Measurements from ENCODE around the gene HERPUD2. TPM values are rescaled to one million over a fixed set of nuclear protein-coding genes. Genes with fewer than 3 reads are reported as not detected.
A peak's percentile ranks its signal among the peaks of the same experiment; 100 is the strongest.

HERPUD2 gene
- total RNA-seq = 21.2 TPM

DNA sequence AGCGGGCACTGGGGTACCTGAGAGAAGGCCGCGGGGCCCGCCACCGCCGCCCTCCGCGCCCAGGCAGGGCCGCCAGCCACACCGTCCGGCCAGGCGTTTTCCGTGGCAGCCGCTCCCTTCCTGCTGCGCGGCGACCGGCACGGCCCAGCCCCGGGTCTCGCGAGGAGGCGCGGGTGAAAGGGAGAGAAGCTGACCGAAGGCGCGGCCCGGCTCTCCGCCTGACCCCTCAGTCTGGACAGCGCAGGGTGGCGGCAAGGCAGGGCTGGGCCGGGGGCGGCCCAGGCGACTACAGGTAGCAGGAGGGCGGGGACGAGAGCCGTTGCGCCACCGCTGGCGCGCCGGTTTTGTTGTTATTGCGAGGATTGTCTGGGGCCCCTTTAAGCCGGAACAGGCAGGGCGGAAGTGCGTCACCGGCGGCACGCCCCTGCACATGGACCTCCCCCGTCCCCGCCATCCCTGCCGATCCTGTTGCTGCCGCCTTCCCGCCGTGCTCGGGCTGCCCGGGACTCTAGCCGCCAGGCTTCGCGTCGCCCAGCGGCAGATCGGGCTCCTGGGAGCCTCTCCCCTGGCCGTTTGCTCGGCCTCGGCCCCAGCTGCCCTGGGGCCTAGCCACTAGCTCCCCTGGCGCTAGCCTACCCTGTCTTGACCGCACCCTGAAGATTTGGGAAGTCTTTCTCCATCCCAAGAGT is at the start of gene HERPUD2:
HERPUD2 (minus strand) TSS at position 352 of the 689 bp plus-strand sequence. CDS start 805 bp downstream, outside the sequence.
- FAIRE-seq (no peak), DNase-seq (ENCODE audit: low spot score in 2 of 2) (peak; percentile 93 to 95)

GRCh38 chr7:35738889-35739288 is 44.0 kb upstream of the HERPUD2 start:
- DNase-seq (ENCODE audit: low spot score in 2 of 2) = no peak
- no peak for FAIRE-seq

DNA sequence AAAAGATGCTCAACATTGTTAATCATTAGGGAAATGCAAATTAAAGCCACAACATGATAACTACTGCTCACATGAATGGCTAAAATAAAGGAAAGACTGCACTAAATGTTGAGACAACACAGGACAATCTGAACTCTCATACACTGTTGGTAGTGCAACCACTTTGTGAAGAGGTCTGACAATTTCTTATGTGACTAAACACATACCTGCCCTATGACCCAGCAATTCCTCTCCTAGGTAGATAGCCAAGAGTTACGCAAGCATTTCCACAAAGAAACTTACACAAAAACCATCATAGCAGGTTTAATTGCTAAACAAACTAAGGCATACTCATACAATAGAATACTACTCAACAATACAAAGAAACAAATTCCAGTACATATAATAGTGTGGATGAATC is 41.8 kb upstream of the HERPUD2 start:
- no peak for FAIRE-seq
- DNase-seq (ENCODE audit: low spot score in 2 of 2) = no peak

GRCh38 chr7:35735396-35735795 is 40.5 kb upstream of the HERPUD2 start:
- no peak for DNase-seq (ENCODE audit: low spot score in 2 of 2)
- FAIRE-seq = no peak

DNA sequence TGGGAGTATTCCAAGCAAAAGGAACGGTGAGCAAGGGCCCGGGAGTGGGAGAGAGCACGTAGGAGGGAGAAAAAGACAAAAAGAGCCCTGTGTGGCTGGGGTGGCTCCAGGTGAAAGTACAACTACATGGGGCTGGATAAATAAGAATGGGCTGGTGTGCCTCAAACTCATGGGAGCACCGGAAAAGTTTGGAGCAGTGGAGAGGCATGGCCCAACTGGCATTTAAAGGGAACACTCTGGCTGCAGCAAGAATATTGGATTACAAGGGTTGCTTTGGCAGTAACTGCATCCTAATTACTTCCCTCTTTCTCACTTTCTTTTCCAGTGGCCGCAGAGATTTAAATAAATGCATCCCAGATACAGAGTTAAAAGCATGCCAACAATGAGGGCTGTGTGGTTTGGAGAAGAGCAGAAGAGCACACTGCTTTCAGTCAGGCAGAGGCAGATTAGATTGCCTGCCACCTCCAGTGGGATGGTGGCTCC is 39.1 kb upstream of the HERPUD2 start:
- DNase-seq (ENCODE audit: low spot score in 2 of 2) (no peak), FAIRE-seq (no peak)

DNA sequence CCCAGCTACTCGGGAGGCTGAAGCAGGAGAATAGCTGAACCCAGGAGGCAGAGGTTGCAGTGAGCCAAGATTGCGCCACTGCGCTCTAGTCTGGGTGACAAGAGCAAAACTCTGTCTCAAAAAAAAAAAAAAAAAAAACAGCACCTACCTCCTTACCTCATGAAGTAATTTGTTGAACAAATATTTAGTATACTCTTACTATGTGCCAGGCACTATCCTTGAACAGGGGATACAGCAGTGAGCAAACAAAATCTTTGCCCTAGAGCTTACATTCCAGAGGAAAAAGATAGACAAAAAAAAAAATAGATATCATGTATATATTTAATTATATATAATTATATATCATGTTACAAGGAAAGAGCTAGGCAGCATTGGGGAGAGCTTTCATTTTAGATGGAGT is 36.4 kb upstream of the HERPUD2 start:
- FAIRE-seq = no peak

GRCh38 chr7:35729061-35729783 is 34.3 kb upstream of the HERPUD2 start:
- FAIRE-seq = no peak
- no peak for DNase-seq (ENCODE audit: low spot score in 2 of 2)

More for the DNA sequence above, 36.4 kb upstream of the HERPUD2 start:
- DNase-seq (ENCODE audit: low spot score in 2 of 2) = no peak

- DNase-seq (ENCODE audit: low spot score in 2 of 2) (no peak), FAIRE-seq (no peak)
Observed at GRCh38 chr7:35728412-35729060, 33.6 kb upstream of the HERPUD2 start.

DNA sequence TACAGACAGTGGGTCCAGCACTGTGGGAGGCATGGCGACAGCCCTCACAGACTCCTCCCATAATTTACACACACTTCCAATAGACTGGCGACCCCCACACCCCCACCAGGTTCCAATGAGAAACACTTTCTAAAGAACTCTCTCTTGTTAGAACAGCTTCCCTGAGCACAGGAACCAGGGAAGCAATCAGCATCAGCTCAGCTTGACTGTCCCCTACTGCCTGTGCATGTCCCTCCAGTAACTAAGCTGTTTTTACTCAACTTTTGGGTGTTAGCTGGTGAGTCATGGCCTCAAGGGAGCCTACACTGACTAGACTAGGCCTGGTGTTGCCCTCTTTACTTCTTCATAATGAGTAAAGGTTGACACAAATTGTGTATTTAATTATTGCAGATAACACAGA is 32.6 kb upstream of the HERPUD2 start:
- no peak for FAIRE-seq

DNA sequence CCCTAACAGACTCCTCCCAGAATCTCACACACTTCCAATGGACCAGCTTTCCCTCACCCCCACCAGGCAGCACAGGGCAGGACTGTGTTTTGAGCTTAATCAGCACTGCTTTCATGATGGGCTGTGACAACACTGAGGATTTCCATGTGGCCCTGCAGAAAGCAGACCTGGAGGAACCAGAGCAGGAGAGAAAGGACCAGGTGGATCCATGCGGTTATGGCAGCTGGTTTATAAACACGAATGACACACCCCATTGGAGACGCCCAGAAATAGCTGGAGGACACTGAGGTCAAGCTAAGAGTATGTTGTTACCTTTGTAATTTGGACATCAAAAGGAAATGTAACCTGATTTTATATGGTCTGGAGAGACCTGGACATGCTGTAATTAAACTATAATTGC is 31.7 kb upstream of the HERPUD2 start:
- DNase-seq (ENCODE audit: low spot score in 2 of 2) = no peak
- FAIRE-seq = no peak

More for the DNA sequence above, 32.6 kb upstream of the HERPUD2 start:
- DNase-seq (ENCODE audit: low spot score in 2 of 2) = no peak

DNA sequence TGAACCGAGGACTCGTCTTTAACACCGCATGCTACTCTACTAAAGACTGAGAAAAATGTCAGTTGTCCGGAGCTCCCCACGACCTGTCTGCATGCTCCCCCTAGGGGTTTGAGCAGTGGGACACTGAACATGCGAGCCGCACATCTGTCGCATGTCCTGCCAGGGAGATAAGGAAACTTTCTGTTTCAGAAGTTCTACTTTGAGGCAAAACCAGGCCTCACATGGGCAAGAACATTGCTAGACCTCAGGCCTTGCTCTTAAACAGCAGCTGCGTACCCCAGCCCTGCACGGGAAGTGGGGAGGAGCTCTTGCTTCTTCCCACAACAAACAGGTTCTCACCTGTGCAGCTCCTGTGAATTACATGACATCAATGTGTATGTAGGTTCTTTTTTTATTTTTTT is 30.3 kb upstream of the HERPUD2 start:
- no peak for DNase-seq (ENCODE audit: low spot score in 2 of 2)
- no peak for FAIRE-seq

- DNase-seq (ENCODE audit: low spot score in 2 of 2) (no peak), FAIRE-seq (no peak)
Observed at GRCh38 chr7:35723011-35723410, 28.1 kb upstream of the HERPUD2 start.

- DNase-seq (ENCODE audit: low spot score in 2 of 2) = no peak
- no peak for FAIRE-seq
Observed at GRCh38 chr7:35722054-35722849, 27.3 kb upstream of the HERPUD2 start.

- DNase-seq (ENCODE audit: low spot score in 2 of 2) (no peak), FAIRE-seq (no peak)
Observed at GRCh38 chr7:35721288-35721687, 26.4 kb upstream of the HERPUD2 start.

- FAIRE-seq (no peak), DNase-seq (ENCODE audit: low spot score in 2 of 2) (no peak)
Observed at GRCh38 chr7:35720849-35721248, 25.9 kb upstream of the HERPUD2 start.

DNA sequence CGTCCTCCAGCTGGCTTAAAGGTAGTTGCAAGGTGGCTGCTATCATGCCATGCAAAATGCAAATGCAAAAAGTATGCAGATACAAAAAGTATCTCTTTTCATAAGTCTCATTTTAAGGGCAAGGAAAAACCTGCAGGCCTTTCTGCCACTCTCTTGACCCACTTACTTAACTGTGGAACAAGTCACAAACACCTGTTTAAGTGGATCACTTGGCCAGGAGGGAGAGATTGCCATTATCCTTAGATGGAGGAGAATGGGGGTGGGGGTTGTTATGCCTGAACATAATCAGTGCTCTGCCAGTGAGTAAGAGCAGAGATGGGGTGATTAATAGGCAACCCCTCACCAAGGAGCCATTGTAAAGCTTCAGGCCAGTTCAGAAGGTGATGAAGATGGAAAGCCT is 25.1 kb upstream of the HERPUD2 start:
- FAIRE-seq (no peak), DNase-seq (ENCODE audit: low spot score in 2 of 2) (no peak)

- DNase-seq (ENCODE audit: low spot score in 2 of 2) (no peak), FAIRE-seq (no peak)
Observed at GRCh38 chr7:35718047-35718446, 23.1 kb upstream of the HERPUD2 start.

GRCh38 chr7:35717516-35717915 is 22.6 kb upstream of the HERPUD2 start:
- no peak for FAIRE-seq
- no peak for DNase-seq (ENCODE audit: low spot score in 2 of 2)

- no peak for FAIRE-seq
- no peak for DNase-seq (ENCODE audit: low spot score in 2 of 2)
Observed at GRCh38 chr7:35717013-35717412, 22.1 kb upstream of the HERPUD2 start.

DNA sequence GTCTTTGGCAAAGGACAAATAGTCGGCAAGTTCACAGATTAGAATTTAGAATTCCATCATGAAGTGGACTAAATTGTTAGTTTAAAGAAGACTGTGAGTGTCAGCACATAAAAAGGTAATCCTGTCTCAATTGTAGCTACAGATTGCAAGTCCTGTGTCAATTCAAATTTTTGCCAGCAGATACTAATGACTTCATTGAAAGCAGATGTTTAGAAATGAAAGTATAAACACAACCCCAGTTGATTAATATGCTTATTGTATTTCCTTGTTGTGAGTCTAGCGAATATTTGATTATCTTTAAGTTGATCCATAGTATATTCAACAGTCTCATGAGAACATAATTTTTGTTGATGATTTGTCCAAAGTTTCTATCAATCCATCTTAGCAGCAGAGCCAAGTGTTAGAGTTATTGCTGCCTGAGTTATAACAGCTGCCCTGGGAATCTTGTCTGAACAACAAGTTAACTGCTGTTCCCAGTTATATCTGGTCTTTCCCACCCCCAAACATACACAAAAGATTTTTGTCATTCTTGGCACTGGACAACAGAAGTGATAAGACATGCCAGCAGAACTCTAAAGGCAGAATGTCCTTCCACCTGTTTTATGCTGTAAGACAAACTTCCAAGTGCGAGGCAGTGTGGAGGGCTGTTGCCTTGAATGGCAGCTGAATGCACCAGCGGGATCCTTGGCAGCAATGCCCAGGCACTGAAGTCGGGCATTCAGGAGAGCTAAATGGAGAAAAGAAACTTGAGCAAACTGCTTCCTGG is 21.3 kb upstream of the HERPUD2 start:
- DNase-seq (ENCODE audit: low spot score in 2 of 2) = no peak
- FAIRE-seq = no peak

Measured in frontal cortex (tissue), 4 donors.